Body of pancreas (tissue), 4 donors: ENCODE measurements around the gene CLN3. TPM values are rescaled to one million over a fixed set of nuclear protein-coding genes. Genes with fewer than 3 reads are reported as not detected.

Experiments used
- ATAC-seq: fragments of 150-250 bp; one replicate; pipeline ENCODE4 v1.9.1; 2016
- DNase-seq, 4 donors: peaks; one replicate each; pipeline ENCODE4 v3.0.0-alpha.2; 2019
- H3K27ac ChIP-seq, 4 donors: fragments of 200-600 bp; sonication (generic); 1 replicate in 3 of 4; 2 replicates in 1 of 4; pipeline versions ENCODE4 v1.5.1 to v1.6.1; 2016 to 2019; ENCODE audit warnings: mild to moderate bottlenecking in 1 of 4, mixed read lengths in 1 of 4, moderate library complexity in 1 of 4
- H3K27me3 ChIP-seq, 2 donors: fragments of 200-600 bp; sonication (generic); one replicate each; pipeline ENCODE4 v1.6.0; 2016; ENCODE audit warnings: mild to moderate bottlenecking in 1 of 2
- H3K36me3 ChIP-seq, 2 donors: fragments of 200-600 bp; sonication (generic); replicated peaks in 1 of 2; 2 replicates each; pipeline ENCODE4 v1.5.1; 2016; ENCODE audit warnings: low read depth in 2 of 2; ENCODE audit not compliant: insufficient read depth in 1 of 2
- H3K4me1 ChIP-seq: fragments of 200-600 bp; sonication (generic); one replicate; pipeline ENCODE4 v1.6.0; 2016
- H3K4me3 ChIP-seq, 2 donors: fragments of 200-600 bp; sonication (generic); 1 replicate in 1 of 2; 2 replicates in 1 of 2; pipeline ENCODE4 v1.5.1; 2016 to 2019
- H3K9me3 ChIP-seq, 3 donors: fragments of 200-600 bp; sonication (generic); 1 replicate in 2 of 3; 2 replicates in 1 of 3; pipeline ENCODE4 v1.5.1; 2016
- POLR2A ChIP-seq, 3 donors: fragments of 450-650 bp; IDR thresholded peaks; one replicate each; pipeline ENCODE4 v1.6.1; 2016; ENCODE audit warnings: antibody characterized with exemption in 3 of 3, mild to moderate bottlenecking in 2 of 3
- WGBS, 2 donors: methylation state at CpG; one replicate each; pipeline ENCODE4 v1.1.5; 2017; 5-methylcytosine and 5-hydroxymethylcytosine counted together
- intact Hi-C: fragments of 100-400 bp; cut with DNase I; formaldehyde crosslinking; loops from one replicate; pipeline ENCODE4 v1.15.1; 2023
- total RNA-seq, 2 donors: library from RNA; depleted of rRNA; stranded (reverse); fragments of >200 nt; gene quantifications; one replicate each; pipeline ENCODE4 v1.1.0, GENCODE V29; 2016
- TF ChIP-seq, protein P1 (sequence below), 7 experiments: fragments of 450-650 bp in 4 of 7; fragments of 200-600 bp in 3 of 7; sonication (generic) in 3 of 7; IDR thresholded peaks; one replicate each; pipeline ENCODE4 v1.5.1; 2016 to 2019; ENCODE audit warnings: antibody characterized with exemption in 7 of 7

CLN3 gene
- total RNA-seq, 2 donors from 2014 or later = 28.0 to 29.6 TPM

DNA sequence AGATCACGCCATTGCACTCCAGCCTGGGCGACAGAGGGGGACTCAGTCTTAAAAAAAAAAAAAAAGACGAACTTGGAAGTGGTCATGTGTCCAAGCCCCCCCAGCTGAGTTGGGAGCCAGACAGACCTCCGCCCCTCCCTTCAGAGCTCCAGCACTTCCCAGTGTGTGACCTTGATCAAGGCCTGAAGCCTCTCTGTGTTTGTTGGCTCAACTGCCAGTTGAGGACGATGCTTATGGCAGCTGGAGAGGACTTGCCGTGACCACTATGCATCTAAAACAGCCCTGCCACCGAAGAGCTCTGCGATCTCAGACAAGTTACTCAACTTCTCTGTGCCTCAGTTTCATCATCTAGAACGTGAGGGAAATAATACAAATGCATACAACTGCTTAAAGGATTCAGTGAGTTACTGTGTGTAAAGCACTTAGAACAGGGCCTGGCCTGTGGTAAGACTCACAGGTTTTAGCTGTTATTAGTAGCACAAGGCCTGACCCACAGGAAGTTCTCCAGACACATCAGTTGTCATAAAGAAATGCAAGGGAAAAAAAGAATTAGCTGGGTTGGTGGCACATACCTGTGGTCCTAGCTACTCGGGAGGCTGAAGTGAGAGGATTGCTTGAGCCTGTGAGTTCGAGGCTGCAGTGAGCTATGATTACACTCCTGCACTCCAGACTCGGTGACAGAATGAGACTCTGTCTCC is 21.8 kb upstream of the CLN3 start:
- Histone ChIP-seq H3K27me3 (no peaks in the 10 kb centered on the region), H3K4me1 (no peaks in the 10 kb centered on the region), H3K9me3 (no peaks in the 10 kb centered on the region), H3K36me3 (no peaks in the 10 kb centered on the region), H3K27ac (no peak overlapping the region), H3K4me3 (no peak overlapping the region)
- intact Hi-C loops = no loop called here
- no peak for DNase-seq
- no peak for TF ChIP-seq POLR2A (IDR thresholded peaks at IDR 0.05)
- TF ChIP-seq, protein P1, sequence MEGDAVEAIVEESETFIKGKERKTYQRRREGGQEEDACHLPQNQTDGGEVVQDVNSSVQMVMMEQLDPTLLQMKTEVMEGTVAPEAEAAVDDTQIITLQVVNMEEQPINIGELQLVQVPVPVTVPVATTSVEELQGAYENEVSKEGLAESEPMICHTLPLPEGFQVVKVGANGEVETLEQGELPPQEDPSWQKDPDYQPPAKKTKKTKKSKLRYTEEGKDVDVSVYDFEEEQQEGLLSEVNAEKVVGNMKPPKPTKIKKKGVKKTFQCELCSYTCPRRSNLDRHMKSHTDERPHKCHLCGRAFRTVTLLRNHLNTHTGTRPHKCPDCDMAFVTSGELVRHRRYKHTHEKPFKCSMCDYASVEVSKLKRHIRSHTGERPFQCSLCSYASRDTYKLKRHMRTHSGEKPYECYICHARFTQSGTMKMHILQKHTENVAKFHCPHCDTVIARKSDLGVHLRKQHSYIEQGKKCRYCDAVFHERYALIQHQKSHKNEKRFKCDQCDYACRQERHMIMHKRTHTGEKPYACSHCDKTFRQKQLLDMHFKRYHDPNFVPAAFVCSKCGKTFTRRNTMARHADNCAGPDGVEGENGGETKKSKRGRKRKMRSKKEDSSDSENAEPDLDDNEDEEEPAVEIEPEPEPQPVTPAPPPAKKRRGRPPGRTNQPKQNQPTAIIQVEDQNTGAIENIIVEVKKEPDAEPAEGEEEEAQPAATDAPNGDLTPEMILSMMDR (IDR thresholded peaks at IDR 0.05) = no peak
- 67 to 79% methylated on average over 10 to 12 of the region's 12 CpGs for WGBS, 2 donors
- ATAC-seq = no peak

DNA sequence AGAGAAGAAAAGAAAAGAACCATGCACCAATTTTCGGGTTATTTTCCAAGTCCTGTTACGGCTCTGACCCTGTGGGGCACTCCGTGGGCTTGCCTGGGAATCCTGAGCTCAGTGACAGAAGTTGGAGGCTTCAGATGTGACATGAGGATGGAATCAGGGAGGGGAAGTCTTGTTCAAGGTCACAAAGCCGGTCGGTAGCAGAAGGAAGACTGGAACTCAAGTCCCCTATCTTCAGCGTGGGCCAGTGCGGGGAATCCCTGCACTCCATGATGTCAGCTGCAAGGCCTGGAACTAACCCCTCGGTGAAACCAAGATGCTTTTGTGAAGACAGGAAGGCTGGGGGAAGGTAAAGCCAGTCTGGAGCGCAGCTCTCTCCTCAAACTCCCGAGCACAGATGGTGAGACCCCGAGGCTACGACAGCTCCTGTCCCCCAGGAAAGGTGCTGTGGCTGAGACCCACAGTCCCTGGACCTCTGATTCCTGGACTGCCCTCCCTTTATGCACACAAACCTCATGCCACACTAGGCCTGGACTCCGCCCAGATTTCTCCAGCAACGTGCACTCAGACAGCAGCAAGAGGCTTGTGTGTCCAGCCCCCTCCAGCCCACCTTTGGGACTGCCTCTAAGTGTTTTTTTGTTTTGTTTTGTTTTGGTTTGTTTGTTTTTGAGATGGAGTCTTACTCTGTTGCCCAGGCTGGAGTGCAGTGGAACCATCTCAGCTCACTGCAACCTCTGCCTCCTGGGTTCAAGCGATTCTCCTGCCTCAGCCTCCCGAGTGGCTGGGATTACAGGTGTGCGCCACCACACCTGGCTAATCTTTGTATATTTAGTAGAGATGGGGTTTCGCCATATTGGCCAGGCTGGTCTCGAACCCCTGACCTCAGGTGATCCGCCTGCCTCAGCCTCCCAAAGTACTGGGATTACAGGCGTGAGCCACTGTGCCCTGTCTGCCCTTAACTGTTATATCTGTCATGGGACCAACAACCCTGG is 20.2 kb upstream of the CLN3 start:
- Histone ChIP-seq H3K27me3 (no peaks in the 10 kb centered on the region), H3K4me3 (no peak overlapping the region), H3K36me3 (no peaks in the 10 kb centered on the region), H3K4me1 (no peaks in the 10 kb centered on the region), H3K27ac (no peak overlapping the region), H3K9me3 (no peaks in the 10 kb centered on the region)
- no peak for DNase-seq
- 80 to 82% methylated on average over 16 to 21 of the region's 21 CpGs for WGBS, 2 donors
- ATAC-seq = no peak
- intact Hi-C loops = no loop called here
- no peak for TF ChIP-seq POLR2A (IDR thresholded peaks at IDR 0.05)
- TF ChIP-seq, protein P1 (IDR thresholded peaks at IDR 0.05) = no peak

DNA sequence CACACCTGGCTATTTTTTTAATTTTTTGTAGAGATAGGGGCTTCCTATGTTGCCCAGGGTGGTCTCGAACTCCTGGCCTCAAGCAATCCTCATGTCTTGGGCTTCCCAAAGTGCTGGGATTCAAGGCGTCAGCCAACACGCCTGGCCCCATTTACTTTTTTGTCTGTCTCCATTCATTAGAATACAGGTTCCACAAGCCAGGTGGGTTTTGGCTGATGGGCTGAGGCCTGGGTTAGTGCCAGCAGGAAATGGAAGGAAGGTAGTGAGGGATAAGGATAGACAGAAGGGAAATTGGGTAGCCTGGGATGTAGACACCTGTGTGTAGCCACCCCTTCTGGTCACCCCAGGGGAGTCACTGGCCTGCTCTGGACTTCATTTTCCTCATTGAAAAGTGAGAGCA is 19.2 kb upstream of the CLN3 start:
- DNase-seq = no peak
- H3K36me3 ChIP-seq = no peaks in the 10 kb centered on the region
- no peaks in the 10 kb centered on the region for H3K4me1 ChIP-seq
- H3K27ac ChIP-seq = no peak overlapping the region
- H3K9me3 ChIP-seq = no peaks in the 10 kb centered on the region
- 75 to 81% methylated on average over 3 of the region's 3 CpGs for WGBS, 2 donors
- TF ChIP-seq POLR2A (IDR thresholded peaks at IDR 0.05) = no peak
- TF ChIP-seq, protein P1 (IDR thresholded peaks at IDR 0.05) = no peak
- no peak overlapping the region for H3K4me3 ChIP-seq
- no peaks in the 10 kb centered on the region for H3K27me3 ChIP-seq
- no peak for ATAC-seq
- intact Hi-C loops = no loop called here

DNA sequence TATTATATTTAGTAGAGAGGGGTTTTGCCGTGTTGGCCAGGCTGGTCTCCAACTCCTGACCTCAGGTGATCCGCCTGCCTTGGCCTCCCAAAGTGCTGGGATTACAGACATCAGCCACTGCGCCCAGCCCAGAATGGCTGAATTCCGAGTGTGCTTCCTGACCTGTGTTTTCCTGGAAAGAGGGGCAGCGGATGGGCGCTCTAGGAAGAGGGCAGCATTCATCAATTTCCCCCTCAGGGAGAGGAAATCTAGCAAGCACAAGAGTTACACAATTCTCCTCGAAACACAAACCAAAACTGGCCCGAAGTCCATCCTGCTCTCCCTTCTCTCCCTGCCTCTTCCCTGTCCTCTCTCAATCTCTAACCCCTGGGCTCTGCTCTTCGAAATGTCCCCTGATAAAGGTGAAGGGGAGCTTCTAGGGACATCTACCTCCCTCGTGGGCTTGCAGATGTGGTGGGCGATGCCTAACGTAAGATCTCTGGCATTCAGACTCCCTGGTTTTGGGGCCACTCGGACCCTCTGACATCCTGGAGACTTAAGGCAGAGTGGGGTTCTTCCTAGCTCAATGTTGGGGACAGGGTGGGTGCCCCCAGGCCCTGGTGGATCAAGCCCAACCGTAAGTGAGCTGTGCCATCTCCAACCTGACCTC is 13.7 kb upstream of the CLN3 start:
- ATAC-seq = no peak
- no peak for DNase-seq
- no peak overlapping the region for H3K4me3 ChIP-seq
- TF ChIP-seq POLR2A (IDR thresholded peaks at IDR 0.05) = no peak
- TF ChIP-seq, protein P1 (IDR thresholded peaks at IDR 0.05) = no peak
- H3K36me3 ChIP-seq = no peaks in the 10 kb centered on the region
- 76 to 78% methylated on average over 14 of the region's 14 CpGs for WGBS, 2 donors
- intact Hi-C loops = no loop called here
- H3K9me3 ChIP-seq = no peaks in the 10 kb centered on the region
- no peaks in the 10 kb centered on the region for H3K27me3 ChIP-seq
- peaks cover 5% of the 10 kb centered on the region for H3K4me1 ChIP-seq
- no peak overlapping the region for H3K27ac ChIP-seq
